ENCODE results near the gene C4A. TPM values are rescaled to one million over a fixed set of nuclear protein-coding genes. Genes with fewer than 3 reads are reported as not detected.

C4A gene
- polyA plus RNA-seq, 2 of the 4 experiments (the other 2 are of a cell fraction), result 1.4 to 1.6 TPM

DNA sequence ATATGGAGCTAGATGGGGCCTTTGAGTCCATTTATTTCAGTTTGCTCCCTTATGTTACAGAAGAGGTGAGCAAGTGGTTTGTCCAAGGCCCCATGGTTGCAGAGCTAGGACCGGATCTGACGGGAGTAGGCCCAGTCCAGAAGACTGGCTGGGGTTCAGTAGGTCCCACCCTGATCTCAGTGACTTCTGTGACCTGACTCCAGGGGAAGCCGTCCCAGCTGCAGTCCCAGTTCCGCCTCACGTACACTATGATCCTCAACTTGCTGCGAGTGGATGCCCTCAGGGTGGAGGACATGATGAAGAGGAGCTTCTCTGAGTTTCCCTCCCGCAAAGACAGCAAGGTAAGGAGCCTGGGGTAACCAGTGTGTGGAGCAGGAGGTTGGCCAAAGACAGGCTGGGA lies 15.4 kb upstream of the C4A start:
- whole genome bisulfite sequencing (ENCODE audit: missing lambda C conversion rate), result 93% methylated on average over 7 of the region's 7 CpGs
- Histone ChIP-seq H3K9me3 (no peaks in the 10 kb centered on the region), H3K4me2 (no peak overlapping the region), H3K4me1 (peaks cover 9% of the 10 kb centered on the region; the same call in 1 of the 3 replicates), H3K4me3 (no peak overlapping the region), H3K27ac (no peak overlapping the region)
- ChIA-PET CTCF (interaction anchor here (1.2 to 1.4 kb wide), 2 partner anchors 14 to 368 kb away, joined by 3 to 9 read pairs; no protein-coding TSS in a partner anchor), POLR2A (no interaction called here)
- TF ChIP-seq, protein P1, sequence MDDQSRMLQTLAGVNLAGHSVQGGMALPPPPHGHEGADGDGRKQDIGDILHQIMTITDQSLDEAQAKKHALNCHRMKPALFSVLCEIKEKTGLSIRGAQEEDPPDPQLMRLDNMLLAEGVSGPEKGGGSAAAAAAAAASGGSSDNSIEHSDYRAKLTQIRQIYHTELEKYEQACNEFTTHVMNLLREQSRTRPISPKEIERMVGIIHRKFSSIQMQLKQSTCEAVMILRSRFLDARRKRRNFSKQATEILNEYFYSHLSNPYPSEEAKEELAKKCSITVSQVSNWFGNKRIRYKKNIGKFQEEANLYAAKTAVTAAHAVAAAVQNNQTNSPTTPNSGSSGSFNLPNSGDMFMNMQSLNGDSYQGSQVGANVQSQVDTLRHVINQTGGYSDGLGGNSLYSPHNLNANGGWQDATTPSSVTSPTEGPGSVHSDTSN (IDR thresholded peaks at IDR 0.05), result no peak
- TF ChIP-seq FOSB (CRISPR knock-in tag; IDR thresholded peaks at IDR 0.05), result no peak
- no peak for FAIRE-seq
- no peak for DNase-seq (ENCODE audit: low read depth in 1 of 2, low spot score in 1 of 2)
- no peak for ATAC-seq

GRCh38 chr6:31966997-31967925 lies 14.6 kb upstream of the C4A start:
- 90% methylated on average over 10 of the region's 10 CpGs for WGBS (ENCODE audit: missing lambda C conversion rate)
- no peak for TF ChIP-seq CHD2 (IDR thresholded peaks at IDR 0.05; ENCODE audit: low read length, partially characterized antibody)
- TF ChIP-seq RCOR1 (IDR thresholded peaks at IDR 0.05; ENCODE audit: low read depth, low read length), result no peak
- no peak for TF ChIP-seq CEBPB (IDR thresholded peaks at IDR 0.05)
- no peak for TF ChIP-seq GATA3 (IDR thresholded peaks at IDR 0.05; ENCODE audit: borderline replicate concordance)
- TF ChIP-seq EHMT2 (IDR thresholded peaks at IDR 0.05; ENCODE audit: low read depth), result no peak
- no peak for TF ChIP-seq KDM1A (IDR thresholded peaks at IDR 0.05; ENCODE audit: low read depth)
- TF ChIP-seq FOSB (CRISPR knock-in tag; IDR thresholded peaks at IDR 0.05), result no peak
- Histone ChIP-seq H3K4me1 (peaks cover 9% of the 10 kb centered on the region; the same call in 1 of the 3 replicates), H3K4me2 (no peak overlapping the region), H3K4me3 (no peak overlapping the region), H3K27ac (no peak overlapping the region), H3K9me3 (no peaks in the 10 kb centered on the region)
- ATAC-seq (no peak), DNase-seq (ENCODE audit: low read depth in 1 of 2, low spot score in 1 of 2) (no peak), FAIRE-seq (no peak)
- ChIA-PET CTCF (interaction anchor here (1.4 kb wide), 1 partner anchor 15 kb away, joined by 9 read pairs; no protein-coding TSS in a partner anchor), POLR2A (no interaction called here)

DNA sequence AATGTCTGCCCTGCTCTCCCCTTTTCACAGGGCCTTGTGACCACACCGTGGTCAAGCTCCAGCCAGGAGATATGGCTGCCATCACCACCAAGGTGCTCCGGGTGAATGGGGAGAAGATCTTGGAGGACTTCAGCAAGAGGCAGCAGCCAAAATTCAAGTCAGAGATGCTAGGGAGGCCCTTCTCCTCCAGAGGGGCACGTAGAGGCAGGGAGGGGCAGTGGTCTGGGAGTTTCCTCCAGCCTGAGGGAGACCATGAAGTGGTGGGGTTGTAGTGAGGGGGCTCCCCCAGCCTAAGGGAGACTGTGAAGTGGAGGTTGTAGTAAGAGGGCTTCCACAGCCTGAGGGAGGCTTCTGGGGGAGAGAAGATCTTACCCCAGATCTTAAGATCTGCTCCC lies 13.9 kb upstream of the C4A start:
- H3K4me1 ChIP-seq, result peaks cover 9% of the 10 kb centered on the region; the same call in 1 of the 3 replicates
- DNase-seq (ENCODE audit: low read depth in 1 of 2, low spot score in 1 of 2) (no peak), ATAC-seq (no peak), FAIRE-seq (no peak)
- POLR2A ChIA-PET, result no interaction called here
- TF ChIP-seq ZNF302 (CRISPR knock-in tag; IDR thresholded peaks at IDR 0.05), result no peak
- TF ChIP-seq SMC3 (IDR thresholded peaks at IDR 0.05), result no peak
- TF ChIP-seq CHD4 (IDR thresholded peaks at IDR 0.05; ENCODE audit: borderline replicate concordance), result no peak
- no peak for TF ChIP-seq RCOR1 (IDR thresholded peaks at IDR 0.05; ENCODE audit: low read depth, low read length)
- TF ChIP-seq, protein P2, sequence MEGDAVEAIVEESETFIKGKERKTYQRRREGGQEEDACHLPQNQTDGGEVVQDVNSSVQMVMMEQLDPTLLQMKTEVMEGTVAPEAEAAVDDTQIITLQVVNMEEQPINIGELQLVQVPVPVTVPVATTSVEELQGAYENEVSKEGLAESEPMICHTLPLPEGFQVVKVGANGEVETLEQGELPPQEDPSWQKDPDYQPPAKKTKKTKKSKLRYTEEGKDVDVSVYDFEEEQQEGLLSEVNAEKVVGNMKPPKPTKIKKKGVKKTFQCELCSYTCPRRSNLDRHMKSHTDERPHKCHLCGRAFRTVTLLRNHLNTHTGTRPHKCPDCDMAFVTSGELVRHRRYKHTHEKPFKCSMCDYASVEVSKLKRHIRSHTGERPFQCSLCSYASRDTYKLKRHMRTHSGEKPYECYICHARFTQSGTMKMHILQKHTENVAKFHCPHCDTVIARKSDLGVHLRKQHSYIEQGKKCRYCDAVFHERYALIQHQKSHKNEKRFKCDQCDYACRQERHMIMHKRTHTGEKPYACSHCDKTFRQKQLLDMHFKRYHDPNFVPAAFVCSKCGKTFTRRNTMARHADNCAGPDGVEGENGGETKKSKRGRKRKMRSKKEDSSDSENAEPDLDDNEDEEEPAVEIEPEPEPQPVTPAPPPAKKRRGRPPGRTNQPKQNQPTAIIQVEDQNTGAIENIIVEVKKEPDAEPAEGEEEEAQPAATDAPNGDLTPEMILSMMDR (IDR thresholded peaks at IDR 0.05), result no peak
- no peak for TF ChIP-seq NR3C1 (IDR thresholded peaks at IDR 0.05)
- TF ChIP-seq RARB (CRISPR knock-in tag; IDR thresholded peaks at IDR 0.05), result no peak
- no peak for TF ChIP-seq POLR2A (IDR thresholded peaks at IDR 0.05; ENCODE audit: low read length)
- TF ChIP-seq, protein P1 (IDR thresholded peaks at IDR 0.05), result no peak
- TF ChIP-seq MAFK (IDR thresholded peaks at IDR 0.05; ENCODE audit: partially characterized antibody), result no peak
- TF ChIP-seq TFCP2L1 (CRISPR knock-in tag; IDR thresholded peaks at IDR 0.05), result no peak
- no peak for TF ChIP-seq EP300 (IDR thresholded peaks at IDR 0.05)
- TF ChIP-seq MAZ (IDR thresholded peaks at IDR 0.05; ENCODE audit: borderline replicate concordance, low read depth, low read length), result no peak
- H3K4me3 ChIP-seq, result no peak overlapping the region
- 92% methylated on average over 2 of the region's 3 CpGs for WGBS (ENCODE audit: missing lambda C conversion rate)
- no peak overlapping the region for H3K27ac ChIP-seq
- no peak overlapping the region for H3K4me2 ChIP-seq
- CTCF ChIA-PET, result no interaction called here
- no peaks in the 10 kb centered on the region for H3K9me3 ChIP-seq
